Gastrocnemius medialis (tissue), 4 donors: ENCODE data around the gene PDLIM4. TPM values are rescaled to one million over a fixed set of nuclear protein-coding genes. Genes with fewer than 3 reads are reported as not detected.

Source experiments
- ATAC-seq, 2 donors: fragments of 150-250 bp; one replicate each; pipeline ENCODE4 v1.9.1; 2016
- DNase-seq, 2 donors: peaks; one replicate each; pipeline ENCODE4 v3.0.0-alpha.2; 2019
- H3K27ac ChIP-seq, 4 donors: fragments of 200-600 bp; sonication (generic); 1 replicate in 1 of 4; 2 replicates in 3 of 4; pipeline ENCODE4 v1.5.1; 2016 to 2018; ENCODE audit warnings: mild to moderate bottlenecking in 2 of 4, moderate library complexity in 1 of 4
- H3K27me3 ChIP-seq, 3 donors: fragments of 200-600 bp; sonication (generic) in 2 of 3; 1 replicate in 1 of 3; 2 replicates in 2 of 3; pipeline versions ENCODE4 v1.5.1 to v1.6.0; 2016 to 2019; ENCODE audit warnings: mild to moderate bottlenecking in 1 of 3, moderate library complexity in 1 of 3
- H3K36me3 ChIP-seq, 2 donors: fragments of 200-600 bp; sonication (generic) in 1 of 2; one replicate each; pipeline ENCODE4 v1.5.1; 2017 to 2018
- H3K4me1 ChIP-seq, 2 donors: fragments of 200-600 bp; sonication (generic) in 1 of 2; one replicate each; pipeline ENCODE4 v1.5.1; 2016 to 2017; ENCODE audit warnings: mild to moderate bottlenecking in 2 of 2
- H3K4me3 ChIP-seq, 4 donors: fragments of 200-600 bp; sonication (generic) in 3 of 4; 1 replicate in 1 of 4; 2 replicates in 3 of 4; pipeline ENCODE4 v1.5.1; 2016 to 2019; ENCODE audit warnings: mild to moderate bottlenecking in 2 of 4
- H3K9me3 ChIP-seq, 3 donors: fragments of 200-600 bp; sonication (generic) in 2 of 3; 1 replicate in 1 of 3; 2 replicates in 2 of 3; pipeline ENCODE4 v1.5.1; 2016 to 2019
- CTCF ChIP-seq, 5 experiments: fragments of 450-650 bp in 3 of 5; fragments of 200-600 bp in 2 of 5; sonication (generic) in 2 of 5; IDR thresholded peaks in 4 of 5; conservative IDR thresholded peaks in 1 of 5; 1 replicate in 4 of 5; 2 replicates in 1 of 5; pipeline ENCODE4 v1.5.1; 2016 to 2019; ENCODE audit warnings: antibody characterized with exemption in 5 of 5, mild to moderate bottlenecking in 3 of 5, moderate library complexity in 3 of 5
- POLR2A ChIP-seq, 2 donors: fragments of 450-650 bp; IDR thresholded peaks; one replicate each; pipeline ENCODE4 v1.6.1; 2017; ENCODE audit warnings: antibody characterized with exemption in 2 of 2, mild to moderate bottlenecking in 2 of 2, moderate library complexity in 2 of 2
- in situ Hi-C, 4 donors: fragments of 200-750 bp; cut with MboI; loops; one replicate each; pipeline versions ENCODE4 v1.15.0 to v1.8.0; 2017; ENCODE audit warnings: low sequenced_read_pairs in 4 of 4
- intact Hi-C: fragments of 100-400 bp; cut with DNase I; formaldehyde crosslinking; loops from one replicate; pipeline ENCODE4 v1.15.1; 2023; ENCODE audit warnings: low total_unique reads
- microRNA-seq, 2 donors: library from miRNA; unstranded; fragments of <30 nt; microRNA quantifications; one replicate each; pipeline ENCODE4, GENCODE V29; 2016; ENCODE audit warnings: borderline replicate concordance in 2 of 2
- total RNA-seq, 4 donors: library from RNA; depleted of rRNA; stranded (reverse); fragments of >200 nt; gene quantifications; one replicate each; pipeline versions ENCODE4 v1.1.0 to v1.2.3, GENCODE V29; 2016

PDLIM4 gene
- total RNA-seq, 4 donors from 2014 or later, result 0.66 to 8.0 (median 5.3) TPM

GRCh38 chr5:132319975-132320374 lies 62.5 kb downstream of the PDLIM4 start:
- intact Hi-C loops (no loop called here), in situ Hi-C loops (no loop called here)
- TF ChIP-seq POLR2A (IDR thresholded peaks at IDR 0.05), result no peak
- no peak for TF ChIP-seq CTCF (IDR thresholded peaks at IDR 0.05 in 4 of 5, conservative IDR thresholded peaks at IDR 0.05 in 1 of 5)
- DNase-seq, result no peak
- peaks cover 25 to 38% of the 10 kb centered on the region in 2 donors for H3K4me1 ChIP-seq
- peaks cover 0 to 5% of the 10 kb centered on the region in 2 donors for H3K36me3 ChIP-seq
- no peaks in the 10 kb centered on the region for H3K27me3 ChIP-seq
- H3K4me3 ChIP-seq, result no peak overlapping the region
- ATAC-seq, result no peak
- peak overlapping the region; percentile 84 to 87 (median 86) for H3K27ac ChIP-seq
- H3K9me3 ChIP-seq, result no peaks in the 10 kb centered on the region

GRCh38 chr5:132321109-132321721 lies 63.7 kb downstream of the PDLIM4 start:
- Histone ChIP-seq H3K27me3 (no peaks in the 10 kb centered on the region), H3K36me3 (peaks cover 0 to 5% of the 10 kb centered on the region in 2 donors), H3K4me1 (peaks cover 25 to 38% of the 10 kb centered on the region in 2 donors), H3K4me3 (no peak overlapping the region), H3K9me3 (no peaks in the 10 kb centered on the region), H3K27ac (peak overlapping the region; percentile 84 to 87 (median 86))
- TF ChIP-seq POLR2A (IDR thresholded peaks at IDR 0.05) (no peak), CTCF (IDR thresholded peaks at IDR 0.05 in 4 of 5, conservative IDR thresholded peaks at IDR 0.05 in 1 of 5) (no peak)
- in situ Hi-C loops (no loop called here), intact Hi-C loops (no loop called here)
- ATAC-seq (no peak), DNase-seq (no peak)

- Histone ChIP-seq H3K4me3 (no peak overlapping the region), H3K9me3 (no peaks in the 10 kb centered on the region), H3K36me3 (peaks cover 0 to 6% of the 10 kb centered on the region in 2 donors), H3K27ac (peak overlapping the region in 2 of 4 donors; percentile 8 to 86), H3K4me1 (peaks cover 25 to 37% of the 10 kb centered on the region in 2 donors), H3K27me3 (no peaks in the 10 kb centered on the region)
- TF ChIP-seq POLR2A (IDR thresholded peaks at IDR 0.05) (no peak), CTCF (IDR thresholded peaks at IDR 0.05 in 4 of 5, conservative IDR thresholded peaks at IDR 0.05 in 1 of 5) (no peak)
- in situ Hi-C loops (no loop called here), intact Hi-C loops (no loop called here)
- no peak for DNase-seq
- ATAC-seq, result no peak
Observed at GRCh38 chr5:132322266-132322665, 64.8 kb downstream of the PDLIM4 start.

Small RNA genes lying within 50 kb of the gene (microRNA-seq; reads per million reads assigned to microRNA genes)
- gene MIR6830, result 0 reads per million in 2 donors

Other genes with a start within 250 kb of the PDLIM4 start
- gene ACSL6, start 246.0 kb upstream of the PDLIM4 start, total RNA-seq, result under 1 TPM; 0.29 to 0.71 (median 0.36) TPM
- gene IL3, start 197.0 kb upstream of the PDLIM4 start, total RNA-seq, result not detected
- gene CSF2, start 183.9 kb upstream of the PDLIM4 start, total RNA-seq, result not detected
- 10 to 100 TPM in 2 of 4 donors, 1 to 10 TPM in 2; 5.8 to 15.7 (median 10.3) TPM for gene P4HA2, start 29.8 kb upstream of the PDLIM4 start, total RNA-seq
- 1 to 10 TPM; 5.4 to 6.7 (median 6.2) TPM for gene SLC22A4, start 36.7 kb downstream of the PDLIM4 start, total RNA-seq
- 100 to 1,000 TPM in 1 of 4 donors, 10 to 100 TPM in 3; 56.2 to 116 (median 79.2) TPM for gene SLC22A5, start 112.0 kb downstream of the PDLIM4 start, total RNA-seq
- 10 to 100 TPM in 1 of 4 donors, 1 to 10 TPM in 3; 5.5 to 20.6 (median 8.4) TPM for gene IRF1, start 233.1 kb downstream of the PDLIM4 start, total RNA-seq